ENCODE measurements around the gene ACSF2. TPM values are rescaled to one million over a fixed set of nuclear protein-coding genes. Genes with fewer than 3 reads are reported as not detected.
A peak's percentile ranks its signal among the peaks of the same experiment; 100 is the strongest.

The ACSF2 gene
- total and polyA plus RNA-seq, 2 of the 13 experiments (the other 11 are each of a cell fraction or from before 2014, with no cell fraction given) = 87.3 to 109 TPM

DNA sequence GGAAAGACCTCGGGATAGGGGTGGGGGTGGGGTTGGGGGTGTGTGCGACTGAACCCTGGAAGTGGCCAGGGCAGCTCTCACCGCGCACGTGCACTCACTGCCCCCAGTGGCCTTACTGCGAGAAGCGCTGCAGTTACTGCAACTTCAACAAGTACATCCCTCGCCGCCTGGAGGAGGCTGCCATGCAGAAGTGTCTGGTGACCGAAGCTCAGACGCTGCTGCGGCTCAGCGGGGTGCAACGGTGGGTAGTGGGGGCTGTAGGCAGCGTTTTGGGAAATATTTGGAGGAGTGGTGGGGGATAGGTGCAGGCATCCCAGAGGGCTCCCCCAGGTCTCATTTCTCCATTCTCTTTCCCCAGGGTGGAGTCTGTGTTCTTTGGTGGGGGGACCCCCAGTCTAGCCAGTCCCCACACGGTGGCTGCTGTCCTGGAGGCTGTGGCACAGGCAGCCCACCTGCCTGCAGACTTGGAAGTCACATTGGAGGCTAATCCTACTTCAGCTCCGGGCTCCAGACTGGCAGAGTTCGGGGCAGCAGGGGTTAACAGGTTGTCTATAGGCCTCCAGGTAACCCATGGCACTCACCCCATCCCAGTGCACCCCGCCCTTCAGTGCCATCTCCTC, 53.6 kb downstream of the ACSF2 start (continued):
- TF ChIP-seq FOSL2 (CRISPR knock-in tag; IDR thresholded peaks at IDR 0.05) (0 out of 2 replicates have a peak, but pooled peaks have one; percentile 22), MIER2 (CRISPR knock-in tag; IDR thresholded peaks at IDR 0.05) (no peak), ZNF460 (CRISPR knock-in tag; IDR thresholded peaks at IDR 0.05; ENCODE audit: borderline replicate concordance) (no peak), CHD4 (IDR thresholded peaks at IDR 0.05; ENCODE audit: borderline replicate concordance, low read length) (no peak), KLF13 (CRISPR knock-in tag; IDR thresholded peaks at IDR 0.05) (no peak), FOXJ3 (CRISPR knock-in tag; IDR thresholded peaks at IDR 0.05; ENCODE audit: borderline replicate concordance) (no peak), ZNF354B (CRISPR knock-in tag; IDR thresholded peaks at IDR 0.05) (no peak), NR3C1 (CRISPR knock-in tag; IDR thresholded peaks at IDR 0.05) (no peak), ZNF607 (CRISPR knock-in tag; IDR thresholded peaks at IDR 0.05; ENCODE audit: borderline replicate concordance) (no peak), MIXL1 (CRISPR knock-in tag; IDR thresholded peaks at IDR 0.05) (no peak), KLF15 (CRISPR knock-in tag; IDR thresholded peaks at IDR 0.05; ENCODE audit: borderline replicate concordance) (no peak), BRCA1 (CRISPR knock-in tag; IDR thresholded peaks at IDR 0.05) (no peak), ETV6 (CRISPR knock-in tag; conservative IDR thresholded peaks at IDR 0.05) (no peak), CENPX (CRISPR knock-in tag; IDR thresholded peaks at IDR 0.05) (no peak), ZNF589 (CRISPR knock-in tag; conservative IDR thresholded peaks at IDR 0.05) (no peak), TGIF2 (CRISPR knock-in tag; IDR thresholded peaks at IDR 0.05) (peak; percentile 86), ZNF772 (CRISPR knock-in tag; IDR thresholded peaks at IDR 0.05) (no peak), IKZF1 (IDR thresholded peaks at IDR 0.05) (no peak), ARNT (IDR thresholded peaks at IDR 0.05) (no peak), CBFB (CRISPR knock-in tag; IDR thresholded peaks at IDR 0.05) (peak; percentile 27; the same call in 1 of the 2 replicates), DNMT1 (CRISPR knock-in tag; IDR thresholded peaks at IDR 0.05) (no peak), SP4 (CRISPR knock-in tag; IDR thresholded peaks at IDR 0.05) (no peak), ATF1 (CRISPR knock-in tag; IDR thresholded peaks at IDR 0.05) (no peak), MED1 (CRISPR knock-in tag; IDR thresholded peaks at IDR 0.05) (no peak)
- TF ChIP-seq, protein P1, sequence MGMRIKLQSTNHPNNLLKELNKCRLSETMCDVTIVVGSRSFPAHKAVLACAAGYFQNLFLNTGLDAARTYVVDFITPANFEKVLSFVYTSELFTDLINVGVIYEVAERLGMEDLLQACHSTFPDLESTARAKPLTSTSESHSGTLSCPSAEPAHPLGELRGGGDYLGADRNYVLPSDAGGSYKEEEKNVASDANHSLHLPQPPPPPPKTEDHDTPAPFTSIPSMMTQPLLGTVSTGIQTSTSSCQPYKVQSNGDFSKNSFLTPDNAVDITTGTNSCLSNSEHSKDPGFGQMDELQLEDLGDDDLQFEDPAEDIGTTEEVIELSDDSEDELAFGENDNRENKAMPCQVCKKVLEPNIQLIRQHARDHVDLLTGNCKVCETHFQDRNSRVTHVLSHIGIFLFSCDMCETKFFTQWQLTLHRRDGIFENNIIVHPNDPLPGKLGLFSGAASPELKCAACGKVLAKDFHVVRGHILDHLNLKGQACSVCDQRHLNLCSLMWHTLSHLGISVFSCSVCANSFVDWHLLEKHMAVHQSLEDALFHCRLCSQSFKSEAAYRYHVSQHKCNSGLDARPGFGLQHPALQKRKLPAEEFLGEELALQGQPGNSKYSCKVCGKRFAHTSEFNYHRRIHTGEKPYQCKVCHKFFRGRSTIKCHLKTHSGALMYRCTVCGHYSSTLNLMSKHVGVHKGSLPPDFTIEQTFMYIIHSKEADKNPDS (CRISPR knock-in tag; IDR thresholded peaks at IDR 0.05) = 0 out of 2 replicates have a peak, but pooled peaks have one; percentile 23
- TF ChIP-seq, protein P2, sequence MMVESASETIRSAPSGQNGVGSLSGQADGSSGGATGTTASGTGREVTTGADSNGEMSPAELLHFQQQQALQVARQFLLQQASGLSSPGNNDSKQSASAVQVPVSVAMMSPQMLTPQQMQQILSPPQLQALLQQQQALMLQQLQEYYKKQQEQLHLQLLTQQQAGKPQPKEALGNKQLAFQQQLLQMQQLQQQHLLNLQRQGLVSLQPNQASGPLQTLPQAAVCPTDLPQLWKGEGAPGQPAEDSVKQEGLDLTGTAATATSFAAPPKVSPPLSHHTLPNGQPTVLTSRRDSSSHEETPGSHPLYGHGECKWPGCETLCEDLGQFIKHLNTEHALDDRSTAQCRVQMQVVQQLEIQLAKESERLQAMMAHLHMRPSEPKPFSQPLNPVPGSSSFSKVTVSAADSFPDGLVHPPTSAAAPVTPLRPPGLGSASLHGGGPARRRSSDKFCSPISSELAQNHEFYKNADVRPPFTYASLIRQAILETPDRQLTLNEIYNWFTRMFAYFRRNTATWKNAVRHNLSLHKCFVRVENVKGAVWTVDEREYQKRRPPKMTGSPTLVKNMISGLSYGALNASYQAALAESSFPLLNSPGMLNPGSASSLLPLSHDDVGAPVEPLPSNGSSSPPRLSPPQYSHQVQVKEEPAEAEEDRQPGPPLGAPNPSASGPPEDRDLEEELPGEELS (CRISPR knock-in tag; IDR thresholded peaks at IDR 0.05) = no peak
- TF ChIP-seq, protein P3, sequence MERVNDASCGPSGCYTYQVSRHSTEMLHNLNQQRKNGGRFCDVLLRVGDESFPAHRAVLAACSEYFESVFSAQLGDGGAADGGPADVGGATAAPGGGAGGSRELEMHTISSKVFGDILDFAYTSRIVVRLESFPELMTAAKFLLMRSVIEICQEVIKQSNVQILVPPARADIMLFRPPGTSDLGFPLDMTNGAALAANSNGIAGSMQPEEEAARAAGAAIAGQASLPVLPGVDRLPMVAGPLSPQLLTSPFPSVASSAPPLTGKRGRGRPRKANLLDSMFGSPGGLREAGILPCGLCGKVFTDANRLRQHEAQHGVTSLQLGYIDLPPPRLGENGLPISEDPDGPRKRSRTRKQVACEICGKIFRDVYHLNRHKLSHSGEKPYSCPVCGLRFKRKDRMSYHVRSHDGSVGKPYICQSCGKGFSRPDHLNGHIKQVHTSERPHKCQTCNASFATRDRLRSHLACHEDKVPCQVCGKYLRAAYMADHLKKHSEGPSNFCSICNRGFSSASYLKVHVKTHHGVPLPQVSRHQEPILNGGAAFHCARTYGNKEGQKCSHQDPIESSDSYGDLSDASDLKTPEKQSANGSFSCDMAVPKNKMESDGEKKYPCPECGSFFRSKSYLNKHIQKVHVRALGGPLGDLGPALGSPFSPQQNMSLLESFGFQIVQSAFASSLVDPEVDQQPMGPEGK (CRISPR knock-in tag; IDR thresholded peaks at IDR 0.05) = peak; percentile 71
- TF ChIP-seq, protein P4, sequence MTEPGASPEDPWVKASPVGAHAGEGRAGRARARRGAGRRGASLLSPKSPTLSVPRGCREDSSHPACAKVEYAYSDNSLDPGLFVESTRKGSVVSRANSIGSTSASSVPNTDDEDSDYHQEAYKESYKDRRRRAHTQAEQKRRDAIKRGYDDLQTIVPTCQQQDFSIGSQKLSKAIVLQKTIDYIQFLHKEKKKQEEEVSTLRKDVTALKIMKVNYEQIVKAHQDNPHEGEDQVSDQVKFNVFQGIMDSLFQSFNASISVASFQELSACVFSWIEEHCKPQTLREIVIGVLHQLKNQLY (CRISPR knock-in tag; IDR thresholded peaks at IDR 0.05) = peak; percentile 77; the same call in 1 of the 2 replicates

Data from HepG2 (cell line).